Cardiac muscle cell (in vitro differentiated cells and primary cell): ENCODE data around the gene ERC2. TPM values are rescaled to one million over a fixed set of nuclear protein-coding genes. Genes with fewer than 3 reads are reported as not detected.
A peak's percentile ranks its signal among the peaks of the same experiment; 100 is the strongest.

Experiments used
- DNase-seq, 2 donors: peaks; one replicate each; pipeline versions ENCODE4 v3.0.0 to v3.0.0-alpha.2; 2010 to 2017; ENCODE audit warnings: low read depth in 1 of 2, low spot score in 1 of 2
- H3K27ac ChIP-seq: fragments of 200-600 bp; sonication (generic); 2 replicates; pipeline ENCODE4 v1.5.1; 2016
- H3K27me3 ChIP-seq: fragments of 200-600 bp; sonication (generic); 2 replicates; pipeline ENCODE4 v1.6.0; 2016; ENCODE audit warnings: control low read depth
- H3K36me3 ChIP-seq: fragments of 200-600 bp; sonication (generic); 2 replicates; pipeline ENCODE4 v1.5.1; 2016; ENCODE audit warnings: control low read depth
- H3K4me1 ChIP-seq: fragments of 200-600 bp; sonication (generic); 2 replicates; pipeline ENCODE4 v1.8.1; 2017; ENCODE audit warnings: low read depth, mild to moderate bottlenecking, mixed run types
- H3K4me3 ChIP-seq: fragments of 200-600 bp; sonication (generic); 2 replicates; pipeline ENCODE4 v1.5.1; 2016; ENCODE audit warnings: mild to moderate bottlenecking
- H3K9me3 ChIP-seq: fragments of 200-600 bp; sonication (generic); 2 replicates; pipeline ENCODE4 v1.5.1; 2017; ENCODE audit warnings: low read depth, mild to moderate bottlenecking, control low read depth
- CTCF ChIP-seq: IDR thresholded peaks from 2 replicates; pipeline ENCODE4 v1.5.1; 2012; ENCODE audit warnings: low read depth, mild to moderate bottlenecking, low read length
- polyA plus RNA-seq: library from polyadenylated mRNA; unstranded; fragments of >200 nt; fragmentation: Nextera tagmentation; extraction: Ambion mirVana; gene quantifications from 2 replicates; pipeline ENCODE4 v1.2.1, GENCODE V29; 2016
- total RNA-seq: library from RNA; depleted of rRNA; stranded (reverse); fragments of >200 nt; gene quantifications from 2 replicates; pipeline ENCODE4 v1.2.3, GENCODE V29; 2016

ERC2 gene
- total and polyA plus RNA-seq, 2 experiments from 2014 or later = 18.1 to 29.0 TPM

- no peaks in the 10 kb centered on the region for H3K27me3 ChIP-seq
- DNase-seq = no peak
- no peaks in the 10 kb centered on the region for H3K4me1 ChIP-seq
- H3K27ac ChIP-seq = no peak overlapping the region
- no peaks in the 10 kb centered on the region for H3K9me3 ChIP-seq
- TF ChIP-seq CTCF = no peak
- H3K4me3 ChIP-seq = no peak overlapping the region
- H3K36me3 ChIP-seq = no peaks in the 10 kb centered on the region
Measured at GRCh38 chr3:56089739-56090138, 378.5 kb downstream of the ERC2 start.

GRCh38 chr3:56087451-56088053 is 380.7 kb downstream of the ERC2 start:
- TF ChIP-seq CTCF = no peak
- Histone ChIP-seq H3K27ac (no peak overlapping the region), H3K4me3 (no peak overlapping the region)

GRCh38 chr3:56086355-56086754 is 381.9 kb downstream of the ERC2 start:
- H3K27ac ChIP-seq = no peak overlapping the region
- no peaks in the 10 kb centered on the region for H3K9me3 ChIP-seq
- H3K4me1 ChIP-seq = no peaks in the 10 kb centered on the region
- H3K4me3 ChIP-seq = no peak overlapping the region
- DNase-seq = peak in 1 of 2 donors; percentile 18
- no peaks in the 10 kb centered on the region for H3K27me3 ChIP-seq
- H3K36me3 ChIP-seq = no peaks in the 10 kb centered on the region
- TF ChIP-seq CTCF = no peak

More at GRCh38 chr3:56087451-56088053, 380.7 kb downstream of the ERC2 start:
- no peak for DNase-seq
- Histone ChIP-seq H3K9me3 (no peaks in the 10 kb centered on the region), H3K36me3 (no peaks in the 10 kb centered on the region), H3K4me1 (no peaks in the 10 kb centered on the region), H3K27me3 (no peaks in the 10 kb centered on the region)

GRCh38 chr3:56081246-56081645 is 387.0 kb downstream of the ERC2 start:
- no peaks in the 10 kb centered on the region for H3K36me3 ChIP-seq
- no peak overlapping the region for H3K4me3 ChIP-seq
- no peaks in the 10 kb centered on the region for H3K4me1 ChIP-seq
- no peaks in the 10 kb centered on the region for H3K27me3 ChIP-seq
- no peaks in the 10 kb centered on the region for H3K9me3 ChIP-seq
- DNase-seq = no peak
- H3K27ac ChIP-seq = no peak overlapping the region
- no peak for TF ChIP-seq CTCF

GRCh38 chr3:56076746-56077145 is 391.5 kb downstream of the ERC2 start:
- H3K27ac ChIP-seq = no peak overlapping the region
- no peak for DNase-seq

More at GRCh38 chr3:56076746-56077145, 391.5 kb downstream of the ERC2 start:
- H3K36me3 ChIP-seq = no peaks in the 10 kb centered on the region
- no peaks in the 10 kb centered on the region for H3K27me3 ChIP-seq
- TF ChIP-seq CTCF = no peak
- peaks cover 16% of the 10 kb centered on the region for H3K4me1 ChIP-seq
- H3K9me3 ChIP-seq = no peaks in the 10 kb centered on the region
- no peak overlapping the region for H3K4me3 ChIP-seq
